Loucy (cell line): ENCODE data around the gene KCNC4.

Source experiments
- H2AFZ ChIP-seq: fragments of 200-600 bp; sonication (generic); 2 replicates; pipeline ENCODE4 v1.6.0; 2016; ENCODE audit warnings: antibody characterized with exemption, mild to moderate bottlenecking, low read length, moderate library complexity
- H3F3A ChIP-seq: fragments of 200-600 bp; 2 replicates; pipeline ENCODE4 v1.6.0; 2016; ENCODE audit warnings: antibody characterized with exemption, low read depth, mild to moderate bottlenecking
- H3K27me3 ChIP-seq: fragments of 200-600 bp; sonication (generic); 2 replicates; pipeline ENCODE4 v1.6.1; 2014; ENCODE audit warnings: low read length, mild to moderate bottlenecking; ENCODE audit not compliant: insufficient read depth, poor library complexity, severe bottlenecking
- H3K36me3 ChIP-seq: fragments of 200-600 bp; sonication (generic); 2 replicates; pipeline ENCODE4 v1.6.1; 2016; ENCODE audit warnings: low read length; ENCODE audit not compliant: insufficient read depth
- H3K4me1 ChIP-seq: fragments of 200-600 bp; sonication (generic); 2 replicates; pipeline ENCODE4 v1.5.1; 2014; ENCODE audit warnings: low read length, mild to moderate bottlenecking; ENCODE audit not compliant: insufficient read depth, poor library complexity, severe bottlenecking
- H3K4me2 ChIP-seq: fragments of 200-600 bp; sonication (generic); 2 replicates; pipeline ENCODE4 v1.6.0; 2014; ENCODE audit warnings: antibody characterized with exemption, low read length, low read depth, mild to moderate bottlenecking; ENCODE audit not compliant: poor library complexity, severe bottlenecking
- H3K4me3 ChIP-seq: fragments of 200-600 bp; sonication (generic); 2 replicates; pipeline ENCODE4 v1.5.1; 2014; ENCODE audit warnings: low read length, mild to moderate bottlenecking, mixed read lengths; ENCODE audit not compliant: poor library complexity, severe bottlenecking
- H3K79me2 ChIP-seq: fragments of 200-600 bp; sonication (generic); 2 replicates; pipeline ENCODE4 v1.6.1; 2014; ENCODE audit warnings: low read length; ENCODE audit not compliant: insufficient read depth
- H3K9ac ChIP-seq: fragments of 200-600 bp; sonication (generic); 2 replicates; pipeline ENCODE4 v1.6.0; 2014; ENCODE audit warnings: mild to moderate bottlenecking, low read depth, low read length, moderate library complexity; ENCODE audit not compliant: poor library complexity, severe bottlenecking
- H3K9me2 ChIP-seq: fragments of 200-600 bp; sonication (generic); replicated peaks from 2 replicates; pipeline ENCODE4 v1.6.1; 2016; ENCODE audit warnings: low read depth, low read length, mixed read lengths
- H3K9me3 ChIP-seq: fragments of 200-600 bp; sonication (generic); 2 replicates; pipeline ENCODE4 v1.6.1; 2014; ENCODE audit warnings: mild to moderate bottlenecking, antibody characterized with exemption, low read length, low read depth; ENCODE audit not compliant: insufficient read depth
- H4K20me1 ChIP-seq: fragments of 200-600 bp; sonication (generic); 2 replicates; pipeline ENCODE4 v1.6.0; 2014; ENCODE audit warnings: antibody characterized with exemption, low read length, mild to moderate bottlenecking; ENCODE audit not compliant: insufficient read depth, poor library complexity, severe bottlenecking
- EZH2phosphoT487 ChIP-seq: fragments of 200-600 bp; IDR thresholded peaks from 2 replicates; pipeline ENCODE4 v1.6.1; 2018; ENCODE audit warnings: antibody characterized with exemption, mild to moderate bottlenecking, moderate library complexity, borderline replicate concordance
- TF ChIP-seq, protein P1 (sequence below): fragments of 200-600 bp; sonication (generic); conservative IDR thresholded peaks from 2 replicates; pipeline ENCODE4 v1.5.1; 2014; ENCODE audit warnings: mild to moderate bottlenecking, antibody characterized with exemption, low read length

The KCNC4 gene

DNA sequence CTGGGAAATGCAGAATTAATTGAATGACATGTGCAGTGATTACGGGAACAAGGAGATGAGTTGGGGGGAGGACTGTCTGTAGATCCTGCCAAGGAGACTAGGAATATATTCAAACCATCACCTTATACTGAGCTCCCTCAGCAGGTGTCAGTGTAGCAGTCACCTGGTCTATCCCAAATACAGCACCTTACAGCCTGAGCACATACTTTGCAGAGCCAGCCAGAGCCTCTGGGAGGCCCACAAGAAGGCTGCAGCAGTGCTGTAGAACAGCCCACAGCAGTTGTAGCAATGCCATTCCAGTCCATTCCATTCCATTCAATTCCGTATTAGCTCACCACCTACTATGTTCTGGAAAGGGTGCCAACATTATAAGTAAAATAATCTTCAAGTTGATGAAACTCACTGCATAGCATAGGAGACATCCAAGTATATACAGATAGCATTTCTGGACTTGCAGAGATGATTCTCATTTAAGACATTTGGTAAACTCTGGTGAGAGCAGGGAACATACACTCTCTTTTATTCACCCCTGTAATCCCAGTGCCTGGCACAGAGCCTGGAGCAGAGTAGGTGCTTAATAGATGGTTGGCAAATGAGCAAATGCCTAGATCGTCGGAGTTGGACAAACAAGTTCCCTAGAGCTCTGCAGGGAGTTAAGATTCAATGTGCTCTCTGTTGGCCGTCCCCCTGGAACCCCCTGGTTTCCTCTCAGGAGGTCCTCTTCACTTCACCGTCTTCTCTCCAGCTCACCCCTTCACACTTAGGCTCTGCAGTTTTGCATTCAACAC is 44.7 kb downstream of the KCNC4 start:
- H3K4me1 ChIP-seq: peaks cover 6% of the 10 kb centered on the region
- no peaks in the 10 kb centered on the region for H3F3A ChIP-seq
- H3K4me2 ChIP-seq: no peak overlapping the region
- no peak for TF ChIP-seq EZH2phosphoT487
- TF ChIP-seq, protein P1, sequence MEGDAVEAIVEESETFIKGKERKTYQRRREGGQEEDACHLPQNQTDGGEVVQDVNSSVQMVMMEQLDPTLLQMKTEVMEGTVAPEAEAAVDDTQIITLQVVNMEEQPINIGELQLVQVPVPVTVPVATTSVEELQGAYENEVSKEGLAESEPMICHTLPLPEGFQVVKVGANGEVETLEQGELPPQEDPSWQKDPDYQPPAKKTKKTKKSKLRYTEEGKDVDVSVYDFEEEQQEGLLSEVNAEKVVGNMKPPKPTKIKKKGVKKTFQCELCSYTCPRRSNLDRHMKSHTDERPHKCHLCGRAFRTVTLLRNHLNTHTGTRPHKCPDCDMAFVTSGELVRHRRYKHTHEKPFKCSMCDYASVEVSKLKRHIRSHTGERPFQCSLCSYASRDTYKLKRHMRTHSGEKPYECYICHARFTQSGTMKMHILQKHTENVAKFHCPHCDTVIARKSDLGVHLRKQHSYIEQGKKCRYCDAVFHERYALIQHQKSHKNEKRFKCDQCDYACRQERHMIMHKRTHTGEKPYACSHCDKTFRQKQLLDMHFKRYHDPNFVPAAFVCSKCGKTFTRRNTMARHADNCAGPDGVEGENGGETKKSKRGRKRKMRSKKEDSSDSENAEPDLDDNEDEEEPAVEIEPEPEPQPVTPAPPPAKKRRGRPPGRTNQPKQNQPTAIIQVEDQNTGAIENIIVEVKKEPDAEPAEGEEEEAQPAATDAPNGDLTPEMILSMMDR: no peak
- H4K20me1 ChIP-seq: no peaks in the 10 kb centered on the region
- no peak overlapping the region for H3K4me3 ChIP-seq
- H3K27me3 ChIP-seq: no peaks in the 10 kb centered on the region
- H2AFZ ChIP-seq: no peak overlapping the region
- H3K79me2 ChIP-seq: no peaks in the 10 kb centered on the region
- H3K9me2 ChIP-seq: no peaks in the 10 kb centered on the region
- H3K9me3 ChIP-seq: no peaks in the 10 kb centered on the region
- H3K36me3 ChIP-seq: no peaks in the 10 kb centered on the region
- no peak overlapping the region for H3K9ac ChIP-seq

DNA sequence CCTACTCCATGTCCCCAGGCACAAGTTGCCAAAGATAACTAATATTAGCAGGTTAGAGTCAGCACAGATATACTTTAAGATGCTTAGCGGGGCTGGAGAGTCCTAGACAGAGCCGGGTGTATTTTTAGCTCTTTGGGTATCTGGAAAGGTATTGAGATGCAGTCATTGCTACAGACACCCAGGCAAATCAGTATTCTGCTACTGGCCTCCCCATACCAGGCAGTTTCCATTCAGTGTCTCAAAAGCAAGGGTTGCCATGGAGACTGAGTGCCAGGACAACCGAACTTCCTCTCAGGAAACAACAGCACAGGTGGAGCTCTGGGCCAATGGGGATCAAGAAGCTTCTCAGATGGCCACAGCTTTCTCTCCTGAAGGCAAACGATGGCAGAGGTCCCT is 45.3 kb downstream of the KCNC4 start:
- no peak for TF ChIP-seq EZH2phosphoT487
- TF ChIP-seq, protein P1: no peak
- Histone ChIP-seq H3K4me1 (peaks cover 6% of the 10 kb centered on the region), H3K9ac (no peak overlapping the region), H3K9me3 (no peaks in the 10 kb centered on the region), H3K79me2 (no peaks in the 10 kb centered on the region), H3F3A (no peaks in the 10 kb centered on the region), H3K4me2 (no peak overlapping the region), H3K9me2 (no peaks in the 10 kb centered on the region), H3K4me3 (no peak overlapping the region), H2AFZ (no peak overlapping the region), H4K20me1 (no peaks in the 10 kb centered on the region), H3K36me3 (no peaks in the 10 kb centered on the region), H3K27me3 (no peaks in the 10 kb centered on the region)

DNA sequence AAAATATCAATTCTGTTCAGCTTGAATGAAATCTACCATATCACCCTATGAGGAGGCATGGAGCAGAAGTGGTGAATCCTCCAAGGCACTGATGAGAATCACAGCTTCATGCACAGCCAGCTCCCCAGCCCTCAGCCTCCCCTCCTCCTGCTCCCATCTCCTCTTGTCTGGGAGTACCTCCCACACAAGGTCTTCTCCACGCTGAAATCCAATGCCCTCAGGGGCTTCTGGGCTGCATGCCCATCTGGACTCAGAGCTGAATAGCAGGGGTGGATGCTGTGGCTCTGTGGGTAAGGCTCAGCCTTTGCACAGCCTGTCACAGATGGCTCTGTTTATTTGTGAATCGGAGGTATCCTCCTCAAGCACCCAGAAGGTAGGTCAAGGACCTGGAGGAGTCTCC is 48.6 kb downstream of the KCNC4 start:
- no peaks in the 10 kb centered on the region for H3K79me2 ChIP-seq
- H4K20me1 ChIP-seq: no peaks in the 10 kb centered on the region
- TF ChIP-seq, protein P1: no peak
- no peak for TF ChIP-seq EZH2phosphoT487
- H3K9me3 ChIP-seq: no peaks in the 10 kb centered on the region
- no peak overlapping the region for H3K9ac ChIP-seq
- H3K9me2 ChIP-seq: no peaks in the 10 kb centered on the region
- H3K27me3 ChIP-seq: no peaks in the 10 kb centered on the region
- H3K4me2 ChIP-seq: no peak overlapping the region
- no peak overlapping the region for H2AFZ ChIP-seq
- no peaks in the 10 kb centered on the region for H3F3A ChIP-seq
- H3K4me3 ChIP-seq: no peak overlapping the region
- H3K36me3 ChIP-seq: no peaks in the 10 kb centered on the region
- peaks cover 12% of the 10 kb centered on the region for H3K4me1 ChIP-seq
